Right lobe of liver (tissue), 6 donors: ENCODE data around the gene SLC2A11. TPM values are rescaled to one million over a fixed set of nuclear protein-coding genes. Genes with fewer than 3 reads are reported as not detected.
"Not testable (repeated sequence)": the region's sequence is repeated elsewhere in the genome, so short reads cannot be mapped to it uniquely, and the experiment has no call there.

Experiments
- ATAC-seq, 4 donors: fragments of 200-7000 bp; cut with Tn5 transposase; one replicate each; pipeline ENCODE4 v1.9.1; 2020; ENCODE audit warnings: mild to moderate bottlenecking in 4 of 4, moderate library complexity in 4 of 4
- DNase-seq, 3 donors: peaks; one replicate each; pipeline ENCODE4 v3.0.0-alpha.2; 2020
- H3K27ac ChIP-seq, 3 donors: fragments of 200-600 bp; one replicate each; pipeline ENCODE4 v1.8.0; 2022
- H3K27me3 ChIP-seq, 2 donors: fragments of 200-600 bp; one replicate each; pipeline ENCODE4 v1.8.0; 2022
- H3K36me3 ChIP-seq, 4 donors: fragments of 200-600 bp; sonication (generic) in 1 of 4; one replicate each; pipeline versions ENCODE4 v1.5.1 to v1.8.0; 2017 to 2022; ENCODE audit warnings: control low read depth in 1 of 4
- H3K4me1 ChIP-seq, 4 donors: fragments of 200-600 bp; sonication (generic) in 1 of 4; one replicate each; pipeline versions ENCODE4 v1.5.1 to v1.8.0; 2017 to 2022; ENCODE audit warnings: control low read depth in 1 of 4
- H3K4me3 ChIP-seq, 3 donors: fragments of 200-600 bp; one replicate each; pipeline ENCODE4 v1.8.0; 2022
- H3K9me3 ChIP-seq, 4 donors: fragments of 200-600 bp; sonication (generic) in 1 of 4; one replicate each; pipeline versions ENCODE4 v1.5.1 to v1.8.0; 2017 to 2022; ENCODE audit warnings: control low read depth in 1 of 4
- CTCF ChIP-seq, 4 donors: fragments of 200-600 bp in 3 of 4; fragments of 450-650 bp in 1 of 4; IDR thresholded peaks; one replicate each; pipeline versions ENCODE4 v1.5.1 to v1.8.0; 2016 to 2022; ENCODE audit warnings: antibody characterized with exemption in 4 of 4, mild to moderate bottlenecking in 2 of 4
- POLR2A ChIP-seq: fragments of 450-650 bp; IDR thresholded peaks from one replicate; pipeline ENCODE4 v1.6.1; 2017; ENCODE audit warnings: antibody characterized with exemption, mild to moderate bottlenecking
- WGBS: methylation state at CpG from one replicate; pipeline ENCODE4 v1.1.6; 2018; ENCODE audit warnings: low coverage, low lambda C conversion rate; ENCODE audit not compliant: insufficient coverage; ENCODE audit errors: missing lambda C conversion rate; 5-methylcytosine and 5-hydroxymethylcytosine counted together
- intact Hi-C, 2 donors: fragments of 100-400 bp; cut with DNase I; formaldehyde crosslinking; loops; one replicate each; pipeline versions ENCODE4 v1.11.2 to v1.14.1; 2022
- total RNA-seq, 6 experiments: library from RNA; depleted of rRNA in 2 of 6; stranded (reverse); fragments of >200 nt in 2 of 6; fragmentation: NEBNext Ultra II Directional in 3 of 6; extraction: Animal tissue kit (Norgen Biotek cat#: 25700) in 3 of 6; gene quantifications; one replicate each; pipeline versions ENCODE4 v1.1.0 to v1.2.4, GENCODE V29; 2016 to 2023
- donor health status: DM: no; HTN: yes; CAD: no.
- donor health status: DM: no; HTN: no; CAD: no.
- donor health status: DM: no; HTN: no; CAD: no.
- donor health status: DM: no; HTN: yes; CAD: no.
- donor health status: DM: no; HTN: yes; CAD: no.

Gene SLC2A11
- total RNA-seq, 6 experiments from 2014 or later, result 2.9 to 7.1 (median 5.0) TPM

DNA sequence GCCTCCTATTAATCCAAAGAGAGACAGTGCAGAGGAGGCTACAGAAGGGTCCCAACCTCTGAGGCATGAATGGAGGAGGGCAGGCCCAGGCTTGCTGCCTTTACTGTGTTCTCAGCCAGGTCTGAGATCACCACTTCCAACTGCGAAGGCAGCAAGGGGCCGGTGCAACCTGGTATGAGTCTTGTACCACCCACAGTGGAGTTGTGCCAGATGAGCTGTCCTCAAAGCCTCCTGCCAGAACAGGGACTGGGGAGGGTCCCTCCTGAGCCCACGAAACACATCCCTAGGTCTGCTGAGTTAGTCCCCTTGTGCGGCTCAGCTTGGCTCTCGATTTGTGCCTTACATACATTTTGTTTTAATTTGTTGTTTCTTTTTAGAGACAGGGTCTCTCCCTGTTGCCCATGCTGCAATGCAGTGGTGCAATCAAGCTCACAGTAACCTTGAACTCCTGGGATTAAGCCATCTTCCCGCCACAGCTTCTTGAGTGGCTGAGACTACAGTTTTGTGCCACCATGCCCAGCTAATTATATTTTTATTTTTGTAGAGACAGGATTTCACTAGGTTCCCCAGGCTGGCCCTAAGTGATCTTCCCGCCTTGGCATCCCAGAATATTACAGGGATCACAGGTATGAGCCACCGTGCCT is 45.8 kb downstream of the SLC2A11 start:
- no peak overlapping the region for H3K27ac ChIP-seq
- ATAC-seq (no peak), DNase-seq (no peak)
- no peaks in the 10 kb centered on the region for H3K27me3 ChIP-seq
- H3K4me3 ChIP-seq, result no peak overlapping the region
- H3K9me3 ChIP-seq, result no peaks in the 10 kb centered on the region
- intact Hi-C loops, result no loop called here
- peaks cover 0 to under 1% (median 0%) of the 10 kb centered on the region in 4 donors for H3K4me1 ChIP-seq
- 95% methylated on average over 4 of the region's 8 CpGs for WGBS
- TF ChIP-seq CTCF (IDR thresholded peaks at IDR 0.05), result no peak
- no peak for TF ChIP-seq POLR2A
- no peaks in the 10 kb centered on the region for H3K36me3 ChIP-seq

- no peaks in the 10 kb centered on the region for H3K27me3 ChIP-seq
- H3K27ac ChIP-seq, result no peak overlapping the region
- WGBS, result 62% methylated on average over 4 of the region's 5 CpGs
- H3K36me3 ChIP-seq, result no peaks in the 10 kb centered on the region
- ATAC-seq (peak; percentile 34 to 61 (median 44)), DNase-seq (peak in 1 of 3 donors; percentile 60)
- intact Hi-C loops, result no loop called here
- peaks cover 0 to 7% (median 1%) of the 10 kb centered on the region in 4 donors for H3K4me1 ChIP-seq
- H3K4me3 ChIP-seq, result no peak overlapping the region
- TF ChIP-seq CTCF (IDR thresholded peaks at IDR 0.05) (no peak), POLR2A (no peak)
- H3K9me3 ChIP-seq, result no peaks in the 10 kb centered on the region
Measured at GRCh38 chr22:23904573-23905254, 47.0 kb downstream of the SLC2A11 start.

DNA sequence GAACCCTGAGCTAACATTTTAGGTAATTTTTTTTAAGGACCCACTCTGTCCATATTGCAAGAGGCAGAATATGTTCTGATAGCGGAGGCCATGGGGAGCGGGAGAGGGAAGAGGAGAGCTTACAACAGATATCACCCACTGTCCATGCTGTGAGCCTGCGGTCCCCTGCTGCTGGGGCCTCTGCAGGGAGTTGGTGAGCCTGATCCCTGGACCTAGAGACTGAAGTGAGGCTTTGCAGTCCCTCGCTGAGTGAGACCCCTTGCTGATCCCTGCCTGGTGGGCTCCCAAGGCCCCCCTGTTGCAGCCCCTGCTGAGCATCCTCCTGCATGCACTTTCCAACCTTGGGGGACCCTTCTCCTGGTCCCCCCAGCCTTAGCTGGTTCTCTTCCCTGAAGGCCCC is 49.0 kb downstream of the SLC2A11 start:
- intact Hi-C loops, result no loop called here
- DNase-seq, result no peak

GRCh38 chr22:23907423-23907822 is 49.7 kb downstream of the SLC2A11 start:
- H3K27ac ChIP-seq, H3K9me3 ChIP-seq, H3K4me1 ChIP-seq, H3K36me3 ChIP-seq, DNase-seq, H3K4me3 ChIP-seq, ATAC-seq, H3K27me3 ChIP-seq, intact Hi-C loops: not testable (repeated sequence)
- WGBS, result 80% methylated on average over 1 of the region's 10 CpGs

More for the DNA sequence above, 49.0 kb downstream of the SLC2A11 start:
- Histone ChIP-seq H3K4me3 (no peak overlapping the region), H3K9me3 (no peaks in the 10 kb centered on the region), H3K27me3 (no peaks in the 10 kb centered on the region), H3K4me1 (peaks cover 0 to 7% (median 2%) of the 10 kb centered on the region in 4 donors), H3K36me3 (no peaks in the 10 kb centered on the region), H3K27ac (no peak overlapping the region)
- no peak for TF ChIP-seq POLR2A
- 100% methylated on average over 1 of the region's 4 CpGs for WGBS
- ATAC-seq, result no peak

- WGBS, result 49% methylated on average over 7 of the region's 11 CpGs
Measured at GRCh38 chr22:23908587-23909205, 51.0 kb downstream of the SLC2A11 start.

More at GRCh38 chr22:23908587-23909205, 51.0 kb downstream of the SLC2A11 start:
- Histone ChIP-seq H3K4me1 (peaks cover 0 to 13% (median 2%) of the 10 kb centered on the region in 4 donors), H3K4me3 (no peak overlapping the region), H3K27me3 (no peaks in the 10 kb centered on the region), H3K27ac (no peak overlapping the region), H3K36me3 (no peaks in the 10 kb centered on the region), H3K9me3 (no peaks in the 10 kb centered on the region)
- intact Hi-C loops, result no loop called here
- DNase-seq, result peak in 1 of 3 donors; percentile 16
- no peak for ATAC-seq
- TF ChIP-seq POLR2A (no peak), CTCF (IDR thresholded peaks at IDR 0.05) (no peak)
